ENCODE measurements around the gene CALCOCO1. TPM values are rescaled to one million over a fixed set of nuclear protein-coding genes. Genes with fewer than 3 reads are reported as not detected.

CALCOCO1 gene
- total and polyA plus RNA-seq, 2 of the 13 experiments (the other 11 are each of a cell fraction or from before 2014, with no cell fraction given), result 7.7 to 47.7 TPM

DNA sequence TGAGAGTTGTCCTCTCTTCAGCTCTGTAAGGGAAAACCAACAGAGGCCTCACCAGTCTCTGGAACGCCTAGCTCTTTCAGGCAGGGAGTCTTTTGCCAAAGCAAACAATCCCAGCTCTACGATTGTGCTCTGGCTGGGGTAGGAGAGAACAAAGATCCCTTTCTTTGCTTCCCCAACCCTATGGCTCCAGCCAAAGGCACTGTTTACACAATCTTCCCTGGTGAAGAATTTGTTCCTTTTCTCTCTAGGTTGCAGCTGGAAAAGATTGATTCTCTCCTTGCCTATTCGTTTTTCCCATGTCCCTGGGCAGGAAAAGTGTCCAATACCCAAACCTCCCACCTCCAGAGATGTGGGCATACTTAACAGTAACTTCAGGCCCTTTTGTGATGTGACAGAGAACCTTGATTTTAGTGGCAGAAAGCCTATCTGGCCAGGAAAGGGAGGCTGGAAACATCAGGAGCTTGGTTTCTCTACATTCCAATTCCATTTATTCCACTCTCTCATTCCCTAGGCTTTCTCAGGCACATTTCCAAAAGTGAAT is 68.2 kb downstream of the CALCOCO1 start (continued):
- peak; percentile 71 for TF ChIP-seq RCOR2 (CRISPR knock-in tag; IDR thresholded peaks at IDR 0.05)
- TF ChIP-seq, protein P1, sequence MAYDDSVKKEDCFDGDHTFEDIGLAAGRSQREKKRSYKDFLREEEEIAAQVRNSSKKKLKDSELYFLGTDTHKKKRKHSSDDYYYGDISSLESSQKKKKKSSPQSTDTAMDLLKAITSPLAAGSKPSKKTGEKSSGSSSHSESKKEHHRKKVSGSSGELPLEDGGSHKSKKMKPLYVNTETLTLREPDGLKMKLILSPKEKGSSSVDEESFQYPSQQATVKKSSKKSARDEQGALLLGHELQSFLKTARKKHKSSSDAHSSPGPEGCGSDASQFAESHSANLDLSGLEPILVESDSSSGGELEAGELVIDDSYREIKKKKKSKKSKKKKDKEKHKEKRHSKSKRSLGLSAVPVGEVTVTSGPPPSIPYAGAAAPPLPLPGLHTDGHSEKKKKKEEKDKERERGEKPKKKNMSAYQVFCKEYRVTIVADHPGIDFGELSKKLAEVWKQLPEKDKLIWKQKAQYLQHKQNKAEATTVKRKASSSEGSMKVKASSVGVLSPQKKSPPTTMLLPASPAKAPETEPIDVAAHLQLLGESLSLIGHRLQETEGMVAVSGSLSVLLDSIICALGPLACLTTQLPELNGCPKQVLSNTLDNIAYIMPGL (CRISPR knock-in tag; IDR thresholded peaks at IDR 0.05; ENCODE audit: borderline replicate concordance in 1 of 2, low read depth in 1 of 2), result no peak
- TF ChIP-seq ZNF672 (CRISPR knock-in tag; IDR thresholded peaks at IDR 0.05), result no peak
- TF ChIP-seq, protein P2, sequence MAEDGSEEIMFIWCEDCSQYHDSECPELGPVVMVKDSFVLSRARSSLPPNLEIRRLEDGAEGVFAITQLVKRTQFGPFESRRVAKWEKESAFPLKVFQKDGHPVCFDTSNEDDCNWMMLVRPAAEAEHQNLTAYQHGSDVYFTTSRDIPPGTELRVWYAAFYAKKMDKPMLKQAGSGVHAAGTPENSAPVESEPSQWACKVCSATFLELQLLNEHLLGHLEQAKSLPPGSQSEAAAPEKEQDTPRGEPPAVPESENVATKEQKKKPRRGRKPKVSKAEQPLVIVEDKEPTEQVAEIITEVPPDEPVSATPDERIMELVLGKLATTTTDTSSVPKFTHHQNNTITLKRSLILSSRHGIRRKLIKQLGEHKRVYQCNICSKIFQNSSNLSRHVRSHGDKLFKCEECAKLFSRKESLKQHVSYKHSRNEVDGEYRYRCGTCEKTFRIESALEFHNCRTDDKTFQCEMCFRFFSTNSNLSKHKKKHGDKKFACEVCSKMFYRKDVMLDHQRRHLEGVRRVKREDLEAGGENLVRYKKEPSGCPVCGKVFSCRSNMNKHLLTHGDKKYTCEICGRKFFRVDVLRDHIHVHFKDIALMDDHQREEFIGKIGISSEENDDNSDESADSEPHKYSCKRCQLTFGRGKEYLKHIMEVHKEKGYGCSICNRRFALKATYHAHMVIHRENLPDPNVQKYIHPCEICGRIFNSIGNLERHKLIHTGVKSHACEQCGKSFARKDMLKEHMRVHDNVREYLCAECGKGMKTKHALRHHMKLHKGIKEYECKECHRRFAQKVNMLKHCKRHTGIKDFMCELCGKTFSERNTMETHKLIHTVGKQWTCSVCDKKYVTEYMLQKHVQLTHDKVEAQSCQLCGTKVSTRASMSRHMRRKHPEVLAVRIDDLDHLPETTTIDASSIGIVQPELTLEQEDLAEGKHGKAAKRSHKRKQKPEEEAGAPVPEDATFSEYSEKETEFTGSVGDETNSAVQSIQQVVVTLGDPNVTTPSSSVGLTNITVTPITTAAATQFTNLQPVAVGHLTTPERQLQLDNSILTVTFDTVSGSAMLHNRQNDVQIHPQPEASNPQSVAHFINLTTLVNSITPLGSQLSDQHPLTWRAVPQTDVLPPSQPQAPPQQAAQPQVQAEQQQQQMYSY (CRISPR knock-in tag; IDR thresholded peaks at IDR 0.05), result no peak
- TF ChIP-seq ZNF282 (IDR thresholded peaks at IDR 0.05; ENCODE audit: partially characterized antibody), result no peak
- no peak for TF ChIP-seq ZNF749 (CRISPR knock-in tag; IDR thresholded peaks at IDR 0.05; ENCODE audit: borderline replicate concordance)
- TF ChIP-seq, protein P3, sequence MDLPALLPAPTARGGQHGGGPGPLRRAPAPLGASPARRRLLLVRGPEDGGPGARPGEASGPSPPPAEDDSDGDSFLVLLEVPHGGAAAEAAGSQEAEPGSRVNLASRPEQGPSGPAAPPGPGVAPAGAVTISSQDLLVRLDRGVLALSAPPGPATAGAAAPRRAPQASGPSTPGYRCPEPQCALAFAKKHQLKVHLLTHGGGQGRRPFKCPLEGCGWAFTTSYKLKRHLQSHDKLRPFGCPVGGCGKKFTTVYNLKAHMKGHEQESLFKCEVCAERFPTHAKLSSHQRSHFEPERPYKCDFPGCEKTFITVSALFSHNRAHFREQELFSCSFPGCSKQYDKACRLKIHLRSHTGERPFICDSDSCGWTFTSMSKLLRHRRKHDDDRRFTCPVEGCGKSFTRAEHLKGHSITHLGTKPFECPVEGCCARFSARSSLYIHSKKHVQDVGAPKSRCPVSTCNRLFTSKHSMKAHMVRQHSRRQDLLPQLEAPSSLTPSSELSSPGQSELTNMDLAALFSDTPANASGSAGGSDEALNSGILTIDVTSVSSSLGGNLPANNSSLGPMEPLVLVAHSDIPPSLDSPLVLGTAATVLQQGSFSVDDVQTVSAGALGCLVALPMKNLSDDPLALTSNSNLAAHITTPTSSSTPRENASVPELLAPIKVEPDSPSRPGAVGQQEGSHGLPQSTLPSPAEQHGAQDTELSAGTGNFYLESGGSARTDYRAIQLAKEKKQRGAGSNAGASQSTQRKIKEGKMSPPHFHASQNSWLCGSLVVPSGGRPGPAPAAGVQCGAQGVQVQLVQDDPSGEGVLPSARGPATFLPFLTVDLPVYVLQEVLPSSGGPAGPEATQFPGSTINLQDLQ (CRISPR knock-in tag; IDR thresholded peaks at IDR 0.05), result no peak
- TF ChIP-seq NR0B2 (CRISPR knock-in tag; IDR thresholded peaks at IDR 0.05), result no peak
- TF ChIP-seq ZNF350 (CRISPR knock-in tag; IDR thresholded peaks at IDR 0.05; ENCODE audit: borderline replicate concordance, low read depth), result no peak
- TF ChIP-seq CSRNP2 (CRISPR knock-in tag; conservative IDR thresholded peaks at IDR 0.05; ENCODE audit: low read depth), result no peak
- TF ChIP-seq ZSCAN5A (CRISPR knock-in tag; IDR thresholded peaks at IDR 0.05; ENCODE audit: borderline replicate concordance), result no peak
- TF ChIP-seq ATF1 (CRISPR knock-in tag; IDR thresholded peaks at IDR 0.05), result no peak; the same call in 1 of the 2 replicates
- no peak; the same call in 1 of the 2 replicates for TF ChIP-seq RXRA (CRISPR knock-in tag; IDR thresholded peaks at IDR 0.05)
- TF ChIP-seq POLR2AphosphoS5 (IDR thresholded peaks at IDR 0.05; ENCODE audit: low read depth, low read length), result no peak
- no peak for TF ChIP-seq ZZZ3 (CRISPR knock-in tag; IDR thresholded peaks at IDR 0.05; ENCODE audit: borderline replicate concordance)
- no peak for TF ChIP-seq EED (CRISPR knock-in tag; IDR thresholded peaks at IDR 0.05)

Data from HepG2 (cell line).